CD4-positive, alpha-beta T cell treated with Interleukin-15 for 4 hours (primary cell): ENCODE data around the gene PRKCE.
A peak's percentile ranks its signal among the peaks of the same experiment; 100 is the strongest.
"Not testable (repeated sequence)": the region's sequence is repeated elsewhere in the genome, so short reads cannot be mapped to it uniquely, and the experiment has no call there.

Source experiments
- DNase-seq: peaks from one replicate; pipeline ENCODE4 v3.0.0-alpha.2; 2020; ENCODE audit warnings: low spot score

The PRKCE gene

GRCh38 chr2:45912109-45912508 lies 260.6 kb downstream of the PRKCE start:
- DNase-seq: no peak

DNA sequence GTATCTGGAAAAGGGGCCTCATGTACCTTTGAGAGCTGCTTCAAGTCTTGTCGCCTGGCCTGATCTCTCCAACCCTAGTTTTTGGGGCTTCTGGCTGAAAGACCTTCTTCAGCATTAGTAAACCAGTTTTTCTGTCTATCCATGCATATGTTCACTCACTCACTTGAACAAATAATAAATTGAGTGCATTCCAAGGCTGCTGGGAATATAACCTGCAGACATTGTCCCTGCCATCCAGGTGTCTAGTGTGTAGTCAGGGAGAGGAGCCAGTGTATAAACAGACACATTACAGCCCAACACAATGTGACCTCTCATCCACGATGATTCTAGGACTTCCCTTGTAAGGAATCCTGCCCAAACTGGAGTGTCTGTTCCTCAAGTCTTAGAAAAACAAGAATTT lies 262.1 kb downstream of the PRKCE start:
- no peak for DNase-seq

DNA sequence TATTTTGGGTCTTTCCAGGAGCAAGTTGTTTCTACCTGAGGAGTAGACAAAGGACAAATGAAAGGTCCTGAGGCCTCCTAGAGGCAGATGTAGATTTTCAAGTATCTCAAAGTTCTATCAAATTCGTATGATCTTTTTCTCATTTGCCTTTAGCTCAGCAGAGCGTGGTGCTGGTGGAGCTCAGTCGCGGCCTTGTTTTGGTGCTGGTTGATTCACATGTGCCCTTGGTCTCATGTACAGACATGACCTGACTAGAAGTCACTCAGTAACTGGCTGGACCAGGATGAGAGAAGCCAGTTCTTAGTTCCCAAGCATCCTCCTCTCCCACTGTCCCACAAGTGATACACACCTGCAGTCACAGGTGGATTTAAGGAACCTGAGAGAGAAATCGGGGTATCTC lies 264.0 kb downstream of the PRKCE start:
- no peak for DNase-seq

GRCh38 chr2:45917561-45918176 lies 266.2 kb downstream of the PRKCE start:
- DNase-seq: not testable (repeated sequence)

- no peak for DNase-seq
Observed at GRCh38 chr2:45918463-45919159, 267.1 kb downstream of the PRKCE start.

GRCh38 chr2:45919160-45919650 lies 267.7 kb downstream of the PRKCE start:
- no peak for DNase-seq

DNA sequence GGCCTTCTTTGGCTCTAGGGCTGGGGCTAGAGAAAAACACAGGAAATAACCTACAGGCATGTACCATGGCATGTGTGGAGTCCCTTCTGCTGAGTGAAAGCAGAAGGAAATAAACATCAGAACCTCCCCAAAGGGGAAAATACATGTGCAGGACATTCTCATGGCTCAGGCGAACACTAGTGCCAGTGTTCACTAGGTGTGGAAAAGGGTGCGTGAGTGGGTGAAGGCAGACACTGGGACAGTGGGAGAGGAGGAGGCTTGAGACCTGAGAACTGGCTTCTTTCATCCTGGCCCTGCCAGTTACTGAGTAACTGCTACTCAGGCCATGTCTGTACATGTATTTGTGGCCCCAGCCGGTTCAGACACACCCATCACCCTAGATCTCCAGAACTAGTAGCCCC lies 268.2 kb downstream of the PRKCE start:
- no peak for DNase-seq

DNA sequence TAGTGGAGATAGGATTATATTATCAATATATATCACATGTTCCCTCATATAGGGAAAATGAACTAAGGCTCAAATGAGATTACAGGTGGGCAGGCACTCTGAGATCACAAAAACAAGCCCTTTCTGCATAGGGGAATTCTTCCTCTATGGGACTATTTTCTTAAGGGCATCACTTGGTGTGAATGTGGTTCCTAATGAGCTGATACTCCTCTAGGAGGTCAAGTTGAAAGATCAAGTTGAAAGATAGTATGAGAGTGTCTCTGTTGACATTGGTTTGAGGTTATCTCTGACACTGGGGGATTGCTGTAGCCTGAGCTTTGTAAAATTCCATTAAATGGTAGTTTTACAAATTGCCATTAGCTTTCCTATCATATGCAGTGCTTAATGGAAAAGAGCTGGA lies 270.4 kb downstream of the PRKCE start:
- no peak for DNase-seq

GRCh38 chr2:45922577-45922988 lies 271.1 kb downstream of the PRKCE start:
- DNase-seq: no peak

GRCh38 chr2:45923701-45924100 lies 272.2 kb downstream of the PRKCE start:
- DNase-seq: no peak

- DNase-seq: no peak
Observed at GRCh38 chr2:45925026-45925425, 273.6 kb downstream of the PRKCE start.

DNA sequence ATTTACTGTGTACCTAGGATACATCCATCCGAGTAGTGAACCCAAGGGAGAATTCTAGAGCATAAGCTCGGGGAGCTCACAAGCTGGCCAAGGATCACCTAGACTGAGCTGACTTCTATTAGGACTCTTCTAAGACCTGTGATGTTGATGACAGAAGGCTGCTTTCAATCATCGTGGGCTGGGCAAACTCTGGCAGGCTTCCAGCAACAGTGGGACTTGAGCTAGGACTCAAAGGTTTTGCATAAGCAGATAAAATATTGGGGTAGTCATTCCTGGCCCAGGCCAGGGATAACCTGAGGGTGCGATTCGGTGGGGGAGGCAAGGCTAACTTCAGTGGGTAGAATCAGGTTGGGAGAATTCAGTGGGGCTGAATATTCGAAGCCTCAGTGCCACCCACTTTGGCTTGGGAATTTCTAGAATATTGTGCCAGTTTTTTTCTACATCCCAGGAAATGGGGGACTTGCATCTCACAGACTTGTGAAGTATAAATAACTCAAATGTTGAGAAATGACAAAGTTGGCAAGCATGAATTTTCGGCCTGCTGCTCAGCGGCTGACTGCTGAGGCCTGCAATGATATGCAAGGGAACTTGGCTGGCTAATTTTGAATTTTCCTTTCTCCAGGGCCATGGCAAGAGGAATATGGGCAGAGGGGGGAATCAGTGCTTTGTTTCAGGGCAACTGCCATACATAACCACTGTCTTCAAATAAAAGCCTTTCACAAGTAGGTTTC lies 274.3 kb downstream of the PRKCE start:
- DNase-seq: no peak

- DNase-seq: no peak
Observed at GRCh38 chr2:45928946-45929345, 277.5 kb downstream of the PRKCE start.

GRCh38 chr2:45929674-45930395 lies 278.4 kb downstream of the PRKCE start:
- DNase-seq: no peak

GRCh38 chr2:45930396-45930792 lies 278.9 kb downstream of the PRKCE start:
- DNase-seq: no peak

DNA sequence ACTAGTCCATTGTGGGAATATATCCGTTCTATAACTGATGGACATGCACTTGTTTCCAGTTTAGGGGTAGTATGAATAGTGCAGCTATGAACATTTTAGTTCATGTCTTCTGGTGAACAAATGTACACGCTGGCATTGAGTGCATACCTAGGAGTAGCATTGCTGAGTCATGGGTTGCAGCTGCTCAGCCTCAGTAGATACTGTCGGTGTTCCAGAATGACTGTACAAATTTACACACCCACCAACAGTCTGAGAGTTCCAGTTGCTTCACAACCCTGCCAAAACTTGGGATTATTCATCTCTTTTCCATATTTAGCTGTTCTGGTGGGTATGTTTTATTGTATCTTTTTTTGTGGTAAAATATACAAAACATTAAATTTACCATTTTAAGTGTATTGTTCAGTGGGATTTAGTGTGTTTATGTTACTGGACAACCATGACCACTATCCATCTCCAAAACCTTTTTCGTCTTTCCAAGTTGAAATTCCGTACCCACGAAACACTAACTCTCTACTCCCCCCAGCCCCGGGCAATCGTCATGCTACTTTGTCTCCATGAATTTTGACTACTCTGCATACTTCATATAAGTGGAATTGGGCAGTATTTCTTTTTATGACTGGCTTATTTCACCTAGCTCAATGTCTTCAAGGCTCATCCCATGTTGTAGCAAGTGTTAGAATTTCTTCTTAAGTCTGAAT lies 281.0 kb downstream of the PRKCE start:
- no peak for DNase-seq

GRCh38 chr2:45935791-45936622 lies 284.5 kb downstream of the PRKCE start:
- peak; percentile 13 for DNase-seq

- DNase-seq: no peak
Observed at GRCh38 chr2:45936623-45936979, 285.1 kb downstream of the PRKCE start.

DNA sequence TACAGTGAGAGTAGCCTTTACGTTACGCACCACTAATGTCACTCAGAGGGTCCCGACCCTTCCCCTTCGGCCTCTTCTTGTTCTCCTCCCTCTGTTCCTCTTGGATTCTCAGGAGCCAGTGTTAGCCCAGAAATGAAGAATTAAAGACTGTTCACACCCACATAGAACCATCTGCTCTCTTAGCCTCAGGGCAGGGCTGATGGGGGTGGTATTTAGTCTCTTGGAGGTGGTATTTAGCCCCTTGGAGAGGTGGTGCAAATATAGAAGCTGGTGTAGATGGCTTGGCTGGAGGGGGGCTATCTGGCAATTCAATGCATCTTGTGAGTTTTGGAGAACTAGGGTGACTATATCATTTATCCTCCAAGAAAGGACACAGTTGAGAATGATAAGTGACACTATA lies 286.5 kb downstream of the PRKCE start:
- no peak for DNase-seq

DNA sequence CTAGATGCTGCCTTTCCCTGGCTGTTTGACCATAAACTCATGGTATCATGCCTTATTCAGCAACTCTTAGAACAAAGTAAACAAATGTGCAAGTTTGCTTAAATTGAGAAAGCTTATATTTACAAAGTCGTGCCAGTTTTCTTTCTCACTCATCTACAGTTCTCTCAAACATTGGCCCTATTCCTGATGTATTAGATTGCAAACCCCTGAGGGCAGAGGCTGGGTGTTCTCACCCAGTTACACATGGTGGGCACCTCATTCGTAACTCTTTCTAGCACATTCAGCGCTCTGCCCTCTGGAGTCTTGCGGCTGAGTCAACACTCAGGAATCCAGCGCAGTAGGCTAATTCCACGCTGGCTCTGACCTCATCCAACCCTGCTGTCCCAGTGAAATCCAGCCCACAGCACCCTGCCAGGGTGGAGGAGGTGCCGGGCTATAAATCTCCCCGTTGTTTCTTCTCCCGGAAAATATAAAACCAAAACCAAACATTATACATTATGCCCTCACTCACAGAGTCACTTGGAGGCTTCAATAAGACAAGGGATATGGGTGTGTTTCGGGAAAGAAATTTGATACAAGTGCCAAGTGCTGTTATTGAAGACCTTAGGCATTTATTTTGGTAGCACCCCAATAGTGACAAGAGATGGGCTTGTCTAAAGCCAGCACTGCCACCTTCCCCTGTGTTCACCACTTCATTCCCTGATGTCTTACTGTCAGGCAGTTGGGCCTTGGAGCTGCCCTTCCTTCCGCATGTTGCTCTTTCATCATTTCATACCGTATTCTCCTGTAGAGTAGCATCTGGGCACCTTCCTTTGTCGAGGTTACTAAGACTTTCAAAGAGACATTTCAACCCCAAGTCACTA lies 287.4 kb downstream of the PRKCE start:
- no peak for DNase-seq
